Measurements from ENCODE around the gene USP48.
"Not testable (repeated sequence)": the region's sequence is repeated elsewhere in the genome, so short reads cannot be mapped to it uniquely, and the experiment has no call there.

USP48 gene

GRCh38 chr1:21693732-21694131 lies 89.2 kb downstream of the USP48 start:
- DNase-seq: no peak

DNA sequence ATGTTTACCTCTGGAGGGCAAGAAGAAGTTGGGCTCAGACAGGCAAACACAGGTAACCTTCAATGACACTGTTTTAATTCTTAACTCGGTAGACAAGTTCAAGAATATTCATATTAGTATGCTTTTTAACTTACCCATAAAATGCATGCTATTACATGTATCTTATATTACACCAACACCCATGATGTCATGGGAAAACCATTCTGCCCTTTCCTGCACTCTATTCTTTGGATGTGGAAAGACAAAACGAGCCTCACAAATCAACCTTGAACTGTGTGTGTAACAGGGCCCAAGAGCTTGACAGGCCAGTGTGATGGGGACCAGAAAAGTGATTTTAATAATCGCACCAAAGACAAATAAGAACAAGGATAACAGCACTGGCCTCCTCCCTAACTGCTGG lies 91.2 kb downstream of the USP48 start:
- DNase-seq: no peak

DNA sequence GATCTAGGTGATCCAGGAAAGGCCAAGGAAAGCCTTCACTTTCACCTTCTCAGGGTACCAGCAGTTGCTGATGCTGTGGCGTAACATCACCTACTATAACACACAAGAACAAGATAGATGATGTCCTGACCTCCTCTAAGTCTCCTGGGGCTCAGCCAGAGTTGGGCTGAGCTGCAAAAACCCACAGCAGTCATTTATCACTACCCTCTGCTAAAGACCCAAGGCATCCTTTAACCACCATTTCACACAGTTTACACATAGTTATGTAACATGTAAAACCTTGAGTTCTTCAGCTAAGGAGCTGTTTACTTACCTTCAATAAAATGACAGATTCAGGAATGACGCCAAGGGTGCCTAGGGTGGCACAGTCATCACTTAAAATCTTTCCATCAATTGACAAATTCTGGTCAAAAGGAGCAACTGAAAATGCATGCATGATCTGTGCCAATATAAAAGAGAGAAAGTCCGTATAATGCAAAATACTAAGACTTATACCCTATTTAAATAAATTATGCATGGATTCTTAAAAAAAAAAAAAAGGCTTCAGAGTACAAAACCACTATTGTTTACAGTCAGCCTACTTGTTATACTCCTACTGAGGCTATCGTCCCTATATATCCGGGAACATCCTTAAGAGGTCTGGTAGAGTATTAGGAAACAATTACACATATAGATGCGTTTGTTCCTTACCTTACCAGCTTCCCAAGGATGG lies 93.1 kb downstream of the USP48 start:
- no peak for DNase-seq

DNA sequence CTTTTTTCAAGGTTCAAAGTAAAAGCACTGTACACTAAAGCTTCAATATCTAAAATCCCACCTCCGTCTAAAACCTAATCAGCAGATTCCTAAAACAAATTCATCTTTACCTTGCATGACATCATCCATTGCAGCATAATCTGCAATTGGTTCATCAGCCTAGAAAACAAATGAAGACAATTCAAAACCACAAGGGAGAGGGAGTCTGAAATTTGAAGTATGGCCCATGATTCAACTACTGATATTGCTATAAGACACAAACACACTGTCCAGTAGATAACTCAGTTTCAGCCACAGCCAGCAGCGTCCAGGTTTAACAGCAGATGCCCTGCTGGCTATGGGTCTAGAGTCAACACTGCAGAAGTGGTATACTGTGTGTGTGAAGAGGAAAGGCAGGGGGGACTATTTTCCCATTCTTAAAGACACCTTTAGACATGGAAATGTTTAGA lies 95.8 kb downstream of the USP48 start:
- DNase-seq: no peak

DNA sequence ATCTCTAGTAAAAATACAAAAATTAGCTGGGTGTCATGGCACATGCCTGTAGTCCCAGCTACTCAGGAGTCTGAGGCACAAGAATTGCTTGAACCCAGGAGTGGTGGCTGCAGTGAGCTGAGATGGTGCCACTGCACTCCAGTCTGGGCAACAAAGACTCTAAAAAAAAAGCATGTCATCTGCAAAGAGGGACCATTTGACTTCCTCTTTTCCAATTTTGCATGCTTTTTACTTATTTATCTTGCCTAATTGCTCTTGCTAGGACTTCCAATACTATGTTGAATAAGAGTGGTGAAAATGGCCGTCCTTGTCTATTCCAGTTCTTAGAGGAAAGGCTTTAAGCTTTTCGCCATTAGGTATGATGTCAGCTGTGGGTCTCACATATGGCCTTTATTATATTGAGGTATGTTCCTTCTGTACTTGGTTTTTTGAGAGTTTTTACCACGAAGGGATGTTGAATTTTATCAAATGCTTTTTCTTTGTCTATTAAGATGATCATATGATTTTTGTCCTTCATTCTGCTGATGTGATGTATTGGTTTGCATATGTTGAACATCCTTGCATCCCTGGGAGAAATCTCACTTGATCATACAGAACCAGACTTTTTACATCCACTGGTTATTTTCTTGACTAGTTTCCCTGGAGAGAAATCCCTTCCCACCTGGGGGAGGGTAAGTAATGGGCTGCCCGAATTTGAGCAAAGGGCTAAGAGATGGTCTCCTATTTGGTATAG lies 96.8 kb downstream of the USP48 start:
- no peak for DNase-seq

DNA sequence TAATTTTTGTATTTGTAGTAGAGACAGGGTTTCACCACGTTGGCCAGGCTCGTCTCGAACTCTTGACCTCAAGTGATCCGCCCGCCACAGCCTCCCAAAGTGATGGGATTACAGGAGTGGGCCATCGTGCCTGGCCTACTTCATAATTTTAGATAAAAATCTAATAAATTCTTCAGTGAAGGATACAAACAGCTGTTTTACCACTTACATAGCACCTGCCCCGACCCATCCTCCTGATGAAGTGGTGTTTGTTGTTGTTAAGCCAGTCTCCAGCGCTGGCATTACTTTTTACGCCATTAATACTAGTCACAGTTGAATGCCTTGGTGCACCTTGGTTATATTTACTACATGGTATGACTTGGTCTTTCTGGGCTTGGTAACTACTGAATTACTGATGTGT lies 101.5 kb downstream of the USP48 start:
- no peak for DNase-seq

GRCh38 chr1:21680918-21681317 lies 102.0 kb downstream of the USP48 start:
- no peak for DNase-seq

- no peak for DNase-seq
Measured at GRCh38 chr1:21680381-21680780, 102.6 kb downstream of the USP48 start.

DNA sequence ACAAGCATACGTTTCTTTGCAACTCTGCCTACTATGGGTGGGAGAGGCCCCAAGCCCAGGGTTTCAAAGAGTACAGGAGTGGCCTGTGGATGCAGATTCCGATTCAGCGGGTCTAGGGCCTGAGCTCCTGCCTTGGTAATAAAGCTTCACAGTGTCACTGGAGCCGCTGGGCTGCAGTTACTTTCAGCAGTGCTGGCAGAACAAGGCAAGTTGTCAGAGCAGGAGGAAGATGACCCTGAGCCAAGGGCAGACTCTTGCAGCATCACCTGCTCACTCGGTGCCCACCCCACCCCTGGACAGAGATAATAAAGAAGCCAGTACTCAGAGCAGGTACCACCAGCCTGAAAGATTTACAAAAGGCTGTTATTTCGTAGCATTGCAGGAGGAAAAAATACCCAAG lies 105.8 kb downstream of the USP48 start:
- no peak for DNase-seq

DNA sequence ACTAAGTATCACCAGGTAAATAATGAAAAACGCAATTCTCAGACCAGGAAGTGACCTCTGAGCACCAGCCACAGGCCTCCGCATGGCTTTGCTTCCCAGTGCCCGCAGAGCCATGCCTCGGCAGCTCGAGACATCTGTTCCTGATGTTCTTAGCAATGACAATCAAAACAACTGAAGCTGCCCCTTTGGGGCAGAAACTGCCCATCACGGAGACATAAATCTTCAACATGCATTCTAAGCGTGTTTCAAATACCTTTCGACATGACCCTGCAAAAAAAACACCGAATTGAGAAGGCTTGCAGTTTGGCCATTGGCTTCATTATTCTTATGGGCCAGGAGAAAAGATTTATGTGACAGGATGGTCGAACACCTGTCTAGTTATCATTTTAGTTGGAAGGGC lies 108.0 kb downstream of the USP48 start:
- no peak for DNase-seq

DNA sequence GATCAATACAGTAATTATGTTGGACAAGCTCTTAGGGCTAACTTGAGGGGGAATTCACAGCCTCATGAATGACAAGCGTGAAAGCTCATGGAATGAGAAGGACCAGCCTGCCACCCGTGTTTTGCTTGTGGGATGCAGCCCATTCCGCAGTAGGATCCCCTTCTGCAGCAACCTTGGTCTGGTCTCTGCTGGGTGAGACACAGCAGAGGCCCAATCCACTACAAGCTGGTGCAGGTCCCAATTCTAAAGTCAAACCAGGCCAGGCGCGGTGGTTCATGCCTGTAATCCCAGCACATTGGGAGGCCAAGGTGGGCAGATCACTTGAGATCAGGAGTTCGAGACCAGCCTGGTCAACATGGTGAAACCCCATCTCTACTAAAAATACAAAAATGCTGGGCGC lies 109.1 kb downstream of the USP48 start:
- not testable (repeated sequence) for DNase-seq

- DNase-seq: peak; percentile 22
Measured at GRCh38 chr1:21673277-21673780, 109.6 kb downstream of the USP48 start.

GRCh38 chr1:21672478-21673276 lies 110.3 kb downstream of the USP48 start:
- DNase-seq: no peak

DNA sequence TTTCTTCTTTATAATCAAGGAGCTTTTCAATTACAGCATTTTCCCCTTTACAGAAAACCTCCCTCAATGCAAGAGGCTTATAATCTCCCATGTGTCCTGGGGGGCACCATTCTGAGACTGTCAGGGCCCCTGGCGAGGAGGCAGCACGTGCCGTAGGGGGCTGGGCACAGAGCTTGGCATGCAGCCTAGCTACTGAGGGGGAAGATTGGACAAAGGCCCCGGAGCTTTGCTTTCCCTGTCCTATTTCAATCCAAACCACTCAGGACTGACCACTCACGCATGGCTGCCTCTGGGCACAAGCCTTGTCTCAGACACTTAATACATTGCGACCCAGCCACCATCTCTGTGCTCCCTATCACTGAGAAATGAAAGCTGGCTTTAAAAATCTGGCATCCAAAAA lies 111.0 kb downstream of the USP48 start:
- no peak for DNase-seq

DNA sequence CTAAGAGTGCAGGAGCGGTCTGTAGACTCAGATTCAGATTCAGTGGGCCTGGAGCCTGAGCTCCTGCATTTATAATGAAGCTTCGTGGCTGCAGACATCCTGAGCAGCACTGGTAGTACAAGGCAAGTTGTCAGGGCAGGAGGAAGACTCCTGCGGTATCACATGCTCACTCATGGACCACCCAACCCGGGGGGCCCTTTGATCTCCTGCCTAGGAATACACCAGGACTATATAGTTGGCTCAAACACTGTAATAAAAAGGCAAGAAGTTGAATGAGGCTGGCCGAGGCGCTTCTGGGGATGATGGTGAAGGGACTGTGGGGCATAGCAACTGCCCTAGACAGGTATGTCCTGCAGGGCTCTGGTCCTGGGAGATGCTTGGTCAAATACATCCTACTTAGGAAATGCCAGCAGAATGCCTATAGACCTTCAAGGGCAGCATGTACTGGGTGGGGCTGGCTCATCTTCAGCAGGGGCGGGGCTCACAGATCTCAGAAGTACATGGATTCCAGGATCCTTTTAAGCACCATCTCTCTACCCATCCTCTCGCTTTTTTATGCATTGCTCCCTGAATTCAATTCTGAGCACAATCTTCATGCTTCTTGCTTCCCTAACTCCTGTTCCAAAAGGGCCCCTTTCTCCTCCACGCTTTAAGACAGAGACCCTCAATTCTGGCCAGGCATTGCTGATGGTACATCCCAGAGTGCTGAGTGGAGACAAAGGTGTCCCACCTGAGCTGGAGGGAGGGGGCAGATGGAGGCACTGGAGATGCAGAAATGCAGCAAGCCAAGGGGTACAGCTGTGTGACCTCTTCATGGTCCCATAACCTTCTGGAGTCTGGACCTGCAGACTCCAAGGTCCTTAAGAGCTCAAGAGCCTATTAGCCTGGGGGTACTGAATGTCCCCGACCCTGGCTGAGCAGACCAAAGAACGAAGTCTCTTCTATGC lies 111.7 kb downstream of the USP48 start:
- no peak for DNase-seq

- DNase-seq: no peak
Measured at GRCh38 chr1:21670059-21670881, 112.7 kb downstream of the USP48 start.

GRCh38 chr1:21669258-21670058 lies 113.5 kb downstream of the USP48 start, which contains the start of gene RAP1GAP:
Gene RAP1GAP (minus strand): TSS chr1:21669357. CDS start chr1:21620032, 49,325 bp downstream.
- DNase-seq: peak; percentile 58

DNA sequence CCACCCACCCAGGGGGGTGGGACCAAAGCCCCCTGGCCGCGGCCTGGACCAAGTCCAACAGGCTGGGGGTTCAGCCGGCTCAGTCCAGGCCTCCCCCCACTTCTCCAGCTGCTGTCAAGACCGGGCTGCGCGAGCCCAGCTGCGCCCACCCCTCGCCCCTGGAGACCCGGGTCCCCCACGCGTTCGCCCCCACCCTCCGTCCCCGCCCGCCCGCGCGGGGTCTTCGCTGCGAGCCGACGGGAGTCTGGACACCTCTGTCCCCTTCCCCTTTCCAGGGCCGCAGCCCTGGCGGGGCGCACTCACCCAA lies 114.0 kb downstream of the USP48 start:
- DNase-seq: no peak

GRCh38 chr1:21668232-21668950 lies 114.6 kb downstream of the USP48 start:
- no peak for DNase-seq

Measured in NCI-H345 (cell line).